GM19438 (cell line): ENCODE results near the gene INTS2.
"Not testable (repeated sequence)": the region's sequence is repeated elsewhere in the genome, so short reads cannot be mapped to it uniquely, and the experiment has no call there.

ENCODE experiments used
- ATAC-seq: cut with Tn5 transposase; IDR thresholded peaks from one replicate; pipeline ENCODE4 v1.9.1; 2021; ENCODE audit warnings: low read depth; ENCODE audit not compliant: unreplicated experiment

The INTS2 gene

DNA sequence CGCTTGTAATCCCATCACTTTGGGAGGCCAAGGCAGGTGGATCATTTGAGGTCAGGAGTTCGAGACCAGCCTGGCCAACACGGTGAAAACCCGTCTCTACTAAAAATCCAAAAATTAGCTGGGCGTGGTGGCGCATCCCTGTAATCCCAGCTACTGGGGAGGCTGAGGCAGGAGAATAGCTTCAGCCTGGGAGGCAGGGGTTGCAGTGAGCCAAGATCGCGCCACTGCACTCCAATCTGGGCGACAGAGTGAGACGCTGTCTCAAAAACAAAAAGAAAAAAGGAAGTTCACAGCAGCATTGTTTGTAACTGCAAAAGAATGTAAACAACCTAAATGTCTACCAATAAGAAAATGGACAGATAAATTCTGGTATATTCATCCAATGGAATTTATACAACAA, 67.4 kb downstream of the INTS2 start:
- not testable (repeated sequence) for ATAC-seq

- no peak for ATAC-seq
Observed at GRCh38 chr17:61856035-61856434, 71.7 kb downstream of the INTS2 start.

DNA sequence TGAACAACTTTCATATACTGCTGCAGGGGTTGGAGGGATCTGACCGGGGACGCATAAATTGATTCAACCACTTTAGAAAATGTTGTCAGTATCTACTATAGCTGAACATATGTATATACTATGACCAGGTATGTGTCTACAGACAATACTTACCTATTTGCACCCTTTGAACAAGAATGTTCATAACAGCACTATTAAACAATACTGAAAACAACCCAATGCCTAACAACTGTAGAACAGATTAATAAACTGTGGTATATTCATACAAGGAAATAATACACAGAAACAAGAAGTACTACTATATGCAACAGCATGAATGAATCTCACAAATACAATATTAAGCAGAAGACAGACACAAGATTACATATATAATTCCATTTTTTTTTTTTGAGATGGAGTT, 74.9 kb downstream of the INTS2 start:
- ATAC-seq, result no peak

GRCh38 chr17:61849674-61850073, 78.1 kb downstream of the INTS2 start:
- ATAC-seq, result no peak

DNA sequence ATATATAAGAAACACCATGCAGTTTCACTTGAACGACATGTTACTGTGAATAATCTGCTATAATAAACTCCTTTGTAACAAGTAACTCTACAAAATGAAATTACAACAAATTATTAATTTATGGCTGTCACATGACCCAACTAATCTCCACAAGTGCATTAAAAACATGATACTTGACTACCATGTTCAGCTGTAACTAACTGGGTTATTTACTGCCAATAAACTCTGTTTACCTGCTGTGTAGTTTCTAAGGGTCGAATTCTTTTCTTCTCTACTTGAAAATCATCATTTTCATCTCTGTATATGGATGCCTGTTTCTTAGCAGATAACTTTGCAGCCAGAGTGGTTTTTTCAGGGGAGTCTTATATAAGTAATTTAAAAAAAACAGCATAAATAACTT, 78.9 kb downstream of the INTS2 start:
- ATAC-seq, result no peak

DNA sequence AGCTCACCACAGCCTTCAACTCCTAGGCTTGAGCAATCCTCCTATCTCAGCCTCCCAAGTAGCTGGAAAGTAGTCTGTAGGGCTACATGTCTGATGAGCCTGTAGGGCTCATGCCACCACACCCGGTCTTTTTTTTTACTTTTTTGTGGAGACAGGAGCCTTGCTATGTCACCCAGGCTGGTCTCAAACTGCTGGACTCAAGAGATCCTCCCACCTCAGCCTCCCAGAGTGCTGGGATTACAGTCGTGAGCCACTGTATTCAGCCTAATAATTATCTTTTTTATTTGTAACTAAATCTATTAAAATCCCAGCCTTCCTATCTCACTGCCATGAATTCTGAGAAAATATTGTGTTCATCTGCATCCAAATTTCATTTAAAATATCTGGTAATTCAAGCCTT, 79.5 kb downstream of the INTS2 start:
- ATAC-seq, result no peak

GRCh38 chr17:61847659-61848058, 80.1 kb downstream of the INTS2 start:
- no peak for ATAC-seq

DNA sequence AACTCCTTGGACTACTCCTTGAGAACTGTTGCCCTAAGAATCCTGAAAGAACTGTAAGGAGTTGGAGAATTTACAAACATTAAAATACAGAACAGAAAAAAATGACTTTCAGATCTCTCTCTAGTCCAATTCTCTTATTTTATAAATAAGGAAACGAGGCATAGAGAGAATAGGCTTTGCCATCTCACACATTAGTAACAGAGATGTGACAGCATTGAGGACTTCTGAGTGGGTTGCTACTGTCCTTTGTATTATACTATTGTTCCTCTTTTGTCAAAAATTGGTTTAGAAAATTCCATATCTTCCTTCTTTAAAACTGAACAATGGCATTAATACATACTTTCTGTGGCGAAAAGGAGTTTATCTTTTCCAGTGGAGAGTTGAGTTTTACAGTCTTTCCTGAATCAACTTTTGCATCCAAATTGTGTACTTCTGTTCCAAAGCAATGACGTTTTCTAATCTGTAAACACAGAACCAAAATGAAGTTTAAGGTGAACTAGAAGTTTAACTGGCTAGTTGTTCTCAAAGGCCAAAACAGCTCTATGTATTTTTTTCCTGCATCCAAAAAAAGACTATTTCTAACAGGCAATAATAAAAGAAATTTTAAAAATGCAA, 80.9 kb downstream of the INTS2 start:
- no peak for ATAC-seq

GRCh38 chr17:61846088-61846487, 81.7 kb downstream of the INTS2 start:
- no peak for ATAC-seq

DNA sequence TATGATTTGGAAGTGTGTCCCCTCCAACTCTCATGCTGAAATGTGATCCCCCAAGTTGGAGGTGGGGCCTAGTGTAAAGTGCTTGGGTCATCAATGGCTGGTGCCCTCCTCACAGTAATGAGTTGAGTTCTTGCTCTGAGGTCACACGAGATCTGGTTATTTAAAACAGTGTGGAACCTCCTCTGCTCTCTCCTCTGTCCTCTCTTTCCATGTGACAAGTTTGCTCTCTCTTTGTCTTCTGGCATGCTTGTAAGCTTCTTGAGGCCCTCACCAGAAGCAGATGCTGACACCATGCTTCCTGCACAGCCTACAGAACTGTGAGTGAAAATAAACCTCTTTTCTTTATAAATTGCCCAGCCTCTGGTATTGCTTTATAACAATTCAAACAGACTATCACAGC, 84.3 kb downstream of the INTS2 start:
- no peak for ATAC-seq

DNA sequence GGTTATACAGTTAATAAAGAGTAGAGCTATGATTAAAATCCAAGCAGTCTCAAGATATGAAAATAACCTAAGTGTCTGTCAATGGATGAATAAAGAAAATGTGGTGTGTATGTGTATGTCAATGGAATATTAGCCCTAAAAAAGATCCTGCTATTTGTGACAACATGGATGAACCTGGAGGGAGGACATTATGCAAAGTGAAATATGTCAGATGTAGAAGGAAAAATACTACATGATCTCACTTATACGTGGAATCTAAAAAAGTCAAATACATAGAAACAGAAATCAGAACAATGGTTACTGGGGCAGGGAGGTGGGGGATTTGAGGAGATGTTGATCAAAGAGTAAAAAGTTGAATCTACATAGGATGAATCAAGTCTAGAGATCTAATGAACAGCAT, 84.9 kb downstream of the INTS2 start:
- ATAC-seq, result no peak

DNA sequence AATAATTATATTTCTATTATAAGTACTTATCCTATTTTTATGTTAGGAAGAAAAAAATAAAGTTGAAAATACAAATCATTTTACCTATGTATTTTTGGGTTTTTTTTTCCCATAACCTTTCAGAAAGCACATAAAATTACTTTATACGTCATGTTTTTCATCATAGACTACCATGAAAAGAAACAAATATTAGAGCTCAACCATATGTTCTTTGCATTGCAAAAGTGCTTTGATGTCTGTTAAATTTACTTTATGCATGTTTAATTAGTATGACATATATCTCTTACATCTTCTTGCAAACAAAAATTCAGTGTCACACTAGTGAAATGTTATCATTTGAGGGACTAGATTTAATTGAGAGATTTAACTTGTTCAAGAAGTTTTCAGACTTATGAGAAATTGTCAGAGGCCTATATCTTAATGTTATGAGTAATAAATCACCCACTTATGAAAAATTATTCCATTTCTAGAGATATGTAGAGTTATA, 88.4 kb downstream of the INTS2 start:
- no peak for ATAC-seq

GRCh38 chr17:61837175-61838051, 90.4 kb downstream of the INTS2 start:
- ATAC-seq, result no peak

DNA sequence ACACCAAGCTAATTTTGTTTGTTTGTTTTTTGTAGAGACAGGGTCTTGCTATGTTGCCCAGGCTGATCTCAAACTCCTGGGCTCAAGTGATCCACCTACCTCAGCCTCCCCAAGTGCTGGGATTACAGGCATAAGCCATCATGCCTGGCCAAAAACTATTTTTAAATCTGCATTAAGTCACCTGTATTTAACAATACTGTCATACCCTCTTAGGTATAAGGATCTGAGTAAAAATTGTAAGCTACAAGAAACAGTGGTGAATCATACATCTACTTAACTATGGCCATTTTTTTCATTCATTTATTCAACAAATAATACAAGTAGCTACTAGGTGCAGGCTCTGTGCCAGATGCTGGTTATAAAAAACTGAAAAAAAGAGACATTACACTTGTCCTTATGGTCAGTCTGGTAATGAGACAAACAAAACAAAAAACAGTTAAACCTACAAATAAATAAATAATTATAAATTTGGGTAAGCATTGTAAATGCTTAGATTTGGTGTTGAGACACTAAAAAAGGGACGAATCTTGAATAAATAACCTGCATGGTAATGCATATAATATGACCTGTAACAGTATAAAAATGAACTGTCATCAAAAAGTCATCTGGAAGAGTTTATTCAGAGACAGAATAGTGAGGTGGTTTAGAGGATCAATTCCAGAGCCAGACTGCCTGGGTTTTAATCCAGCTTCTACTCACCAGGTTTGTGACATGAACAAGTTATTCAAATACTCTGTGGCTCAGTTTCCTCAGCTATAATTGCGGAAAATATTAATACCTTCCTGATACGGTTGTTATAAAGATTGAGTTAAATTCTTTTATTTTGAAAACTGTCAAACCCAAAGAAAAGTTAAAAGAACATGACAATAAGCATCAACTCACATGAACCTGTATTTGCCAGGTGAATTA, 91.3 kb downstream of the INTS2 start:
- ATAC-seq, result no peak

GRCh38 chr17:61835606-61836005, 92.2 kb downstream of the INTS2 start:
- ATAC-seq, result no peak

- ATAC-seq, result no peak
Observed at GRCh38 chr17:61834610-61835009, 93.2 kb downstream of the INTS2 start.

DNA sequence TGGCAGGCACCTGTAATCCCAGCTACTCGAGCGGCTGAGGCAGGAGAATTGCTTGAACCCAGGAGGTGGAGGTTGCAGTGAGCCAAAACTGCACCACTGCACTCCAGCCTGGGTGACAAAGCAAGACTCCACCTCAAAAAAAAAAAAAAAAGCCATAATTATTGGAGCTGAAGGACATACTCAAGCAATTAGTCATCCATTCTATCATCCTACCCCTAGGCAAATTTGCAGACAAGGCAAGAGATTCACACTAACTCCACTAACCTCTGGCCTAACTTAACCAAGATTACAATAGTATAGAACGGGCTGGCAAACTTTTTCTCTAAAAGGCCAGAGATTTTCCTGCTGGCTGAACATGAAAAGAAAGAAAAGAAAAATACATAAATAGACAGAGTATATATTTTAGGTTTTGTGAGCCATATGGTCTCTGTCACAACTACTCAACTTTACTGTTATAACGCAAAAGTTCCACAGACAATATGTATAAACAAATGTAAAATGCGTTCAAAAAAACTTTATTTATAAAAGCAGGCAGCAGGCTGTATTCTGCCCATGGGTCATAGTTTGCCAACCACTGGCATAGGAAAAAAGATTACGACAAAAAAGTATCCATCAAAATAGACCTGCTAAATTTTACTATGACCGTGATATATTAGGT, 94.1 kb downstream of the INTS2 start:
- no peak for ATAC-seq

DNA sequence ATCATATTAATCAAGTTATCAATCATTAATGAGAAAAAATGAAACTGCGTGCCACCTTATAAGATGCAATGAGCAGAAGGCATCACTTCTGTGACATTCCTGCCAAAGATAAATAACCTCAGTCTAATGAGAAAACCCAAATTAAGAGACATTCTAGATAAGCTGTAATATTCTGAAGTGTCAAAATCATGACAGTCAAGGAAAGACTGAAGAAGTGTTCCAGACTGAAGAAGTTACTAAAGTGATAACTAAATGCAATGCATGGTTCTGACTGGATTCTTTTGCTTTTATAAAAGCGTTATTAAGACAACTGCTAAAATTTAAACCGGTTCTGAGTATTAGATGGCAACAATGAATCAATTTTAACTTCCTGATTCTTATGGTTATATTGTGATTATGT, 95.3 kb downstream of the INTS2 start:
- no peak for ATAC-seq

DNA sequence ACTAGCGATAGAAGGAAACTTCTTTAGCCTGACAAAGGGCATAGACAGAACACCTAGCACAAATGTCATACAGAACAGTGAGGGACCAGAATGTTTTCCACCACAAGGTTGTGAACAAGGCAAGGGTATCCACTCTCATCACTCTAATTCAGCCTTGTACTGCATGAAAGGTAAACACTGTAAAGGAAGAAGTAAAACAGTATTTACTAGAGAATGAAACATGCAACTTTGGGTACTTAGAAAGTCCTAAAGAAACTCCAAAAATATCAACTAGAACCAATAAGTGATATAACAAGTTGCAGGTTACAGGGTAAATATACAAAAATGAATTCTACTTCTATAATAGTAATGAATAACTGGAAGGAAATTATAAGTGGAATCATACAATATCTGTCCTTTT, 96.7 kb downstream of the INTS2 start:
- ATAC-seq, result no peak

- no peak for ATAC-seq
Observed at GRCh38 chr17:61828694-61829093, 99.1 kb downstream of the INTS2 start.
